ENCODE results near the gene CPVL. TPM values are rescaled to one million over a fixed set of nuclear protein-coding genes. Genes with fewer than 3 reads are reported as not detected.

The CPVL gene
- total RNA-seq, 1 donor from 2014 or later: 23.2 TPM

DNA sequence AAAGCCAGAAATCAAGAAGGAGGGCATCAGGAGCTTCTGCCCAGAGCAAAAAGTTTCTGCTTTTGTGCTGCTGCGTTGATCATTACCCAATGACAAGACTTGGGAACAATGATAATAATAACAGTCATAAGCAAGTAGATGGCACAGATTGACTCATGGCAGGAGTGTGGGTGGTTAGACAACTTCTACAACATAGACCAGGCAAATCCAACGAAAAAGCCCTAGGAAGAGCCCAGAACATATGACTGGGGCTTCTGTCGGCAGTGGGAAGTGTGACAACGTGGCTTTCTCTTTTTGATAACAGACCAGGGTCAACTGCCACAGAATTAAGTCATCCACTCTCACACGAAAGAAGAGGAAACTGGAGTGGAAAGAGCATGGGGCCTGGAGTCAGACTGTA lies 102.8 kb downstream of the CPVL start:
- DNase-seq (ENCODE audit: low read depth): no peak

DNA sequence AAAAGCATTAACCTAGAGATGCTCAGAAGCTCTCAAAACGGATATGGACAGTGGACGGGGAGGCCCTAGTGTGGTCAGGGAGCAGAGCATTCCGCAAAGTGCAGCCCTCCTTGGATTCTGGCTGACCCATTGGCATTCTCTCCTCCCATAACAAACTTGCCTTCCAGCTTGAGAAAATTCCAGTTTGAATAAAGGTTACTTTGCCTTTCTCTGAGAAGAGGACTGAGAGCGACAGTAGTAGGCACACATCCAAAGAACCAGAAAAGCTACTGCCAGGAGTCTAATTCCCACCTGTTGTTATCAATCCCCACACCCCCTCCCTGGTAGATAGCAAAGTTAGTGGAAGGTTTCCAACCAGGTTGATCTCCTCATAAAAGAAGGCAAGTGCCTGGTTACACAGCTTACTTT lies 103.5 kb downstream of the CPVL start:
- DNase-seq (ENCODE audit: low read depth): no peak

DNA sequence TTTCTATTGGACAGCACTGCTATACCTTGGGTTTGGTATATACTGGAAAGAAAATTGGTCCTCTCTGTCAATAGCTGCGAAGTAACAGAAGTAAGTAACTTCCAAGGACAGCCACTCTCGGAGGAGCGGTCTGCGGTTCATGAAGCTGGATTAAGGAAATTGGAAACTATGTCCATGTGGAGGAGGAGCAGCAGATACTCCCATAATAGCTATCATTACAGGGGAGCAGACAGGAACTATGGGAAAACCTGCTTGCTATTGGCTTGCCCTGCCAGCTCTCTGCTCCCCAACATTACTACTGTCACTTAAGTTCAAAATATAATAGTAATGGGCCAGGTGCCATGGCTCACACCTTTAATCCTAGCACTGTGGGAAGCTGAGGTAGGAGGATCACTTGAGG lies 104.3 kb downstream of the CPVL start:
- no peak for DNase-seq (ENCODE audit: low read depth)

DNA sequence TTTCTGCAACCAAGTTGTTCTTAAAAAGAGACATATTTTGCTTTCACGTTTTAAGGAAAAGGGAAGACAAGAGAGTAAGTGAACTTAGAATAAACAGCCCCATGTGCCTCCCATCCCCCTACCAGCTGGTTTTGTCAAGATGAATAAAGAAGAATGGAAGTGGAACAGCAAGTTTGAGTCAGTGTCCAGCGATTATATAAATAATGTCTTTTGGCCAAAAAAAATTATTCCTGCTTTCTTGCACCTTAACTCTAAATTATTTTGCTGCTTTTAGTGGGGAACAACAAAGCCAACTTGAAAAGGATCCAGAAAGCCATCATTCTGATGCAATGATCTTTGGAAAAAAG lies 105.8 kb downstream of the CPVL start:
- no peak for DNase-seq (ENCODE audit: low read depth)

DNA sequence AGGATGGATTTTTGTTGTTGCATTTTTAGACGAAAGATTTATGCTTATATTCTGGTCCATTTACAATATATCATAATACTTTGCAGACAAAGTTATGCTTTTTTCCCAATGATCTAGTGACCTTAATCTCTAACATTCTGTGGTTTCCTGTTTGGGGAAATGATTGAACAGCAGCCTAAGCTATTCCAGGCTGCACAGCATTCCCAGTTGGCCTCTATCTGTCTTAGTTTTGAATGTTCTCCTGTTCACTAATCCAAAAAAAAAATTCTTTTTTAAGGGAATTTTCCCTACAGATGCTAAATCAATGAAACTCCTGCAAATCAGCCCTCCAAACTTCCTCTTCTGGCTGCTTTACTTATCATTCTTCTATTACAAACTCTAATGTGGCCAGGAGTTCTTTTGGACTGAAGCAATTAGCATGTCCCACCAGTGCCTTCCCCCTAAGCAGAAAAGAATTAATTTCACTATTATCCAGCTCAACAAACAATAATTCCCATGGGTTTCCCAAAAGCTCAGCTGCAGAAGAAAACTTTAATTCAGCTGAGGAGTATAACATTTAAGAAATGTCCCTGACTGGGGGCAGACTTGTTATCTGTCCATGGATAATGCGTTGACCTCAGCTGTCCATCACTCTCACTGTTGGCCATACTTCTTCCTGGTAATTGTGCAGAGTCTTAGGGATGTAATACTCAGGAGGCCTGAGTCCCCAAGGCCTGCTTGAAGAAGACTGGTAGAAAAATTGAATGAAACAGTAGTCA lies 106.3 kb downstream of the CPVL start:
- no peak for DNase-seq (ENCODE audit: low read depth)

DNA sequence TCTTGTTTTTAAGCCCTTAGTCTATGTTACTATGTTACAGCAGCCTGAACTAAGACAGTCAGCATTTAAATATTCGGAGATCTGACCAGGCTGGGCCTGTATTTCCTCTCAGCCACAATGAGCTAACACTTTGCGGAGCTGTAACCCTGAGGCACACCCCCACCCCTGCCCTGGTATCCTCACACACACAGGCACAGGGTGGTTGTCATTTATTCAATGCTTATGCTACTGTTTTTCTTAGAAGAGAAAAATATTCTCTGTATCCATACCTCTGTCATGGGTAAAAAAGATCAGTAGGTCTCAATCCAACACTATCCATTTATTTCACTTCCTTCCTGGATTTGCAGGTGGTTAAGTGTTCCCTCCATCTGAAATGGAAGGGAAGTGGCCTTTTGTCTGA lies 107.9 kb downstream of the CPVL start:
- no peak for DNase-seq (ENCODE audit: low read depth)

DNA sequence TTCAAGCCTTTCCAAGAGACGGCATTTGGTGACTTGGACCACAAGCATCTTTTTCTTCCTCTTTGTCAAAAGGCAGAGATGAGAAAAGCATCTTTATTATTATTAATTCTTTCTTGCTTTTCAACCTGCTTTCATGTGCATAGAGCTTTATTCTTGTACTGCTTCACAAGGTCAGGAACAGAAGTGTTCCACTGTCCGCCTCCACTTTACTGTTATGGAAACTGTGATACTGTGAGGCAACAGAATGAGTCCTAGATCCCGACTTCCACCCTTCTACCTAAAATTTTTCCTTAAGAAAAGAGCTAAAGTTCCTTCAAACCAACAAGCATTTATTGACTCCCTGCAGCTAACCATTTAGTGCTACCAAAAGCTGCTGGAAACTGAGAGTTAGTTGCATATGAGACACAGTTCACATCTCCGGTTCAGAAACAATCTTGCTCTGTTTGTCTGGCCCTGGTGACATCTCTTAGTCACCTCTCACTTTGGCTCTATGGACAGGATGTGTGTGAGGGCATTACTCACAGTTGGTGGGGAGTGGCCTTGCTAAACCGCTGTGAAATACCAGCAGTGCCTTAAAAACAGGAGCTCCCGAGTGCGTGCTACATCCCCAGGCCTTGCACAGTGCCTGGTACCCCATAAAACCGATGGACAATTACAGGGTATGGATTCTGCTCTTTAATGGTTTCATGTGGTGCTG lies 111.1 kb downstream of the CPVL start:
- DNase-seq (ENCODE audit: low read depth): peak; percentile 85

DNA sequence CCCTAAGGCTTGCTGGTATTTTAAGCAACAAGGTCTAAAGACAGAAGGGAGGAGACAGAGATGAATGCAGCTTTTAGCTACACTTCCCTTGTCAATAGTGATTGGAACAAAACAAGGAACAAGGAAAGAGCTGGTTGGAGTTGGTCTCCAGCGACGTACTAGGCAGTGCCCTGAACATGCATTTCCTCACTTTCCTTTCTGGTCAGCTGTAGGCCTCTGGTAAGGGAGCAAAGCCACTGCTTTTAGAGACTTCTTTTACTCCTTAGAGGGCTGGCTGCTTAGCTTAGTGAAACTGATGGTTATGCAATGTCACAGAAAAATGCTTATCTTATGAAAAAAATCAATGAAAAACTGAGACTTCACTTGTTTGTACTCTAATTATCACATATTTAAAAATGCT lies 112.8 kb downstream of the CPVL start:
- no peak for DNase-seq (ENCODE audit: low read depth)

DNA sequence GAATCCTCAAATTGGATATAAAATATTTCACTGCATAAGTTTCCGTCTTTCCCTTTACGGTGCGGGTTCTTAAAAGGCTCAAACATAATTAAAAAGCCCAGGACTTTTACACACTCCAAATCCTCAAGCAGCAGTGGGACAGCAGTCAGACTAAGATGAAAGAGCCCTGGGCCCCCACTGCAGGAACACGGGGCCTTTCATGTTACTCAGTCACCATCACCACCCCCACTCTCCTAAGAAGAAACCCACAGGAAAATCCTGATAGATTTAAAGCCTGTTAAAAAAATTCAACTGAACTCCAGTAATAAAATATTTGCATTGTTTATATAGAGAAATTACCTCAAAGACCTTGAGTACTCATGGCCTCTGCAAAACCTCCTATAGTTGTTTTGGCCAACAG lies 114.2 kb downstream of the CPVL start:
- no peak for DNase-seq (ENCODE audit: low read depth)

DNA sequence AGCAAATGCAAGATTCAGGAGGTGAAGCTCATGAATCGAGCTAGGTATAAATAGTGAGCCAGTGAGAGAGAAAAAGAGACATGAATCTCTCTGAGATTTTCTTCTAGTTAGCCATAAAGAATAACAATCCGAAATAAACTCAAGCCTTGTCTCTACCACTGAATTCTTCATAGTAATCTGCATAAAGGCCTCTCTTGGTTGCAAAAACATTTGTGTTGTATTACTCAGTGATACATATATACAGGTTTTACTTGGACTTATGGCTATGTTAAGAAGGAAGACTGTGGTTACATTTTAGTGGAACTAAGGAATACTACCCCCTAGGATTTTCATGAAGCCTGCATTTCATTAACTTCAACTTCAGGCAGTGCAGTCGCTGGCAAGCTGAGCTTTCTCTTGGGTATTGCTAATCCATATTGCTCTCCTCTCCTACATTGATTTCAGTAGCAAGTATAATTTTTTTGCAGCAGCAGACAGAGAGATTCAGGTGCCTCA lies 115.5 kb downstream of the CPVL start:
- DNase-seq (ENCODE audit: low read depth): no peak

DNA sequence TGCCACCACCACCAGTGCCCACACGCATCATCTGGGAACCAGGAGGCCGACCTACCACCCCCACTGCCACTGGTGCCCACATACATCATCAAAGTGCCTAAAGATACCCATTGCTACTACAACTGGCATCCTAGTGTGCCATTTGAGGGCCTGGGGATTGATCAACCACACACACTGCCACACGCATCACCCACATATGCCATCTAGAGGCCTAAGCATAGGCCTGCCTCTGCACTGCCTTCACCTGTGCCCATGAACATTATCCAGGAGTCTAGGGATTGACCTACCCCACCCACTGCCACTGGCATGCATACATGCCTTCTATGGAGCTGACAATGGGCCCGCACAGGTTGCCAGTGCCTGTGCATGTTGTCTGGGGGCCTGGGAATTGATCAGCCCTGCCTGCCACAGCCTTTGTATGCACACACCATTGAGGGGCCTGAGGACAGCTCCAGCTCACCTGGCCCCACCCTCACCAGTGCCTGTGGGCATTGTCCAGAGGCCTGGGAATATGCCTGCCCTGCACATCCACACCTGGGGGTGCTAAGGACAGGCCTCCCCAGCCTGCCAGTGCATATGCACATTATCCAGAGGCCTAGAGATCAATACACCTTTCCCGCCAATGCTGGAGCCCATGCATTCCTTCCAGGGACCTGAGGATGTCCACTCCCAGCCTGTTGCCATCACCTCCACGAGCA lies 123.9 kb downstream of the CPVL start:
- no peak for DNase-seq (ENCODE audit: low read depth)

DNA sequence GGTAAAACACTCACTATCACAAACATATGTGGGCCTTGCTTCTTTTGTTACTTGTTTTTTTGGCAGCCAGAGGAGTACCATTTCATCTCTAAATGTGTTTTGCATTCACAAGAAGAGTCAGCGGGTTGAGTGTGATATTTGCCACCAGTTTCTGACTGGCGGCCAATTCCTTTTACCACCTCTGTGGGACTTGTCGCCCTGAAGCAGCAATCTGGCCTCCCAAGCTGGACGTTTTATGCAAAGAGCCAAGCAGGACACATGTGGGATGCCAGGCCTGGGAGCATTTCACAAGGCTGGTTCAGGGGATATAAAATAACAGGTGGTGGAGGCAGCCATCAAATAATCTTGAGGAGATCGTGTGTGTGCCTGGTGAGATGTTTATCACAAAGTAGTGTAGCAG lies 126.4 kb downstream of the CPVL start:
- no peak for DNase-seq (ENCODE audit: low read depth)

DNA sequence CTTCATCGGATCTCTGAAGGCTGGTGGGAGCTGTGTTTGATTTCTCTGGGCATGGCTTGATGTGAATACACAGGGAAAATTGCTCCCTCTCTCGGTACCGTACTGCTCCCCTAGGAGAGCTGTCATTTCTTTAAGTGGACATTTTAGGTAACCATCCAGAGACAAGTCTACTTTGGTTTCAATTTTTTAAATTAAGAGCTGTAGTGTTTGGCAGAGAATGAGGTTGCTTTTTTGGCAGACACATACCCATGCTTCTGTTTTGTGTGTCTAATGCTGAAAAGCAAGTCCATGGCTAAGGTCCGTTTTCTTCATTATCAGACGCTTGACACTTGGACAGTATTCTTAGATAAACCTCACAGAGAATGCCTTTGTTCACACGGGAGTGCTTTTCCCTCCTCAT lies 127.0 kb downstream of the CPVL start:
- no peak for DNase-seq (ENCODE audit: low read depth)

DNA sequence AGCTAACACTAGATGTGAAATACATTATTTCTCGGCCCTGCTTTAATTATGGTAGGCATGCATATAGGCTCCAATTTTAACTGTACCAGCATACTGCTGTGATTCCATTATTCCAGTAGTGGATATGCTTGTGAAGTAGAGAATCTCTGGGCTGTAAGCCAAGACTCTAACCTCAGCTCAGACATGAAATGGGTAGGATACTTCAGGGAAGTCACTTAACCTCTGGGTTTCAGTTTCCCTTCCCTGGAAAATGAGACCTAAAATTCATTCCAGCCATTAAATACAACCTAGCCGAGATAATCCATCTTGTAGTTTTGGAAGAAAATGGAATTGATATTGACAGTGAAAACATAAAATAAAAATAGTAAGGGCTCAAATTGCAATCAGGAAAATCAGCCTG lies 128.6 kb downstream of the CPVL start:
- peak; percentile 56 for DNase-seq (ENCODE audit: low read depth)

DNA sequence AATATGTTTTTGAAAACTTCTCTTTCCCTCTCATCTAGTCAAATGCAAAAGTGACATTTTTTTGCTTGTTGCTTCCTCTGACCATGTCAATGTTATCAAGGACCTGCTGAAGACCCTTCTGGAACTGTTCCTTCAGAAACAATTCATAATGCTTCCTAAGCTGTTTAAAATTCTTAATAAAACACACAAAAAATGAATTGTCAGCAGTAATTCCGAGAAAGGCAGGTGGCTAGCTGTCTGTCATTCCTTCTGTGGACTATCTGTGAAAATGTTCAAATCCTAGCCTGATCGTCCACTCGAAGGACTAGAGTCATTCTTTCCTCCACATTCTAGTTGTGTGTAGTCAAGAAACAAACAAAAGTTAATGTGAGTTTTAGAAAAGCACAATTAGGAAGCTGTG lies 131.6 kb downstream of the CPVL start:
- DNase-seq (ENCODE audit: low read depth): no peak

DNA sequence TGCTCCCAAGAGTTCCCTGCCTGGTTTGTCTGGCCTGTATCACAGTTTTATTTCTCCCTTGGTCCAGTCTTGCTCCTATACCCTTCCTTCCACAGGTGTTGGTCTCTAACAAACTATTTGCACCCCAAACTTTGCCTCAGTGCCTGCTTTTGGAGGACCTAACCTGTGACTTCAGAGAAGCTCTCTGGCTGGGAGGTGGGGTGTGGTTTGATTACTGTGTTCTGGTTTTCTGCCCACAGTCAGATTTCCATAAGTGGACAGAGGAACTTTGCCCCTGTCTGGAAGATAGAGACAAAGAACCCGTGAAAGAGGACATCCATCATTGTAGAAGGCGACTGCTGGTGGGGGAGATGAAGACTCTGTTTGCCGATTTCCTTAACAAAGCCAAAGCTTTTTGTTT lies 132.4 kb downstream of the CPVL start:
- no peak for DNase-seq (ENCODE audit: low read depth)

DNA sequence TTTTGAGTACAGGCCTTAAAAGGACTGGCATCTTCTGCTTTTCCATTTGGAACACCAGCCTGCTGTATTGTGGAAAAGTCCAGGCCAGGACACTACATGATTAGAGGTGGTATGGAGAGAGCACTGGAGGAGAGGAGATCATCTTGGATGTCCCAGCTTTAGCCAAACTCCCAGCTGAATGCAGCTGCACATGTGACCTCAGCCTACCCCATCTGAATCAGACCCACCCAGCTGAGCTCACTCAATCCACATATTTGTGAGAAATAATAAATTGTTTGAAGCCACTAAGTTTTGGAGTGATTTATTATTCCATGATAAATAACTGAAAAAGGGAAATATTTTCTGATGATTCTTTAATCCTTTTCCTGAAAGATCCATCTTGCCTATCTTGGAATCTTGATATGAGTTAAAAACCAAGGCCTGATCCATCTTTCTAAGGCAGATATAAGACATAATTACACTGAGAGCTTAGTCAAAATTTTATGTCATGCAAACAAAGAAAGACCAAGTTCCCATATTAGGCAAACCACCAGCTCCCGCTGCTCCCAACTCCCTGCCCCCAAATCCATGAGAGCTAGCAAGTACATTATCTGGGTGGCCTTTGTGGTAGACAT lies 133.1 kb downstream of the CPVL start:
- DNase-seq (ENCODE audit: low read depth): no peak

DNA sequence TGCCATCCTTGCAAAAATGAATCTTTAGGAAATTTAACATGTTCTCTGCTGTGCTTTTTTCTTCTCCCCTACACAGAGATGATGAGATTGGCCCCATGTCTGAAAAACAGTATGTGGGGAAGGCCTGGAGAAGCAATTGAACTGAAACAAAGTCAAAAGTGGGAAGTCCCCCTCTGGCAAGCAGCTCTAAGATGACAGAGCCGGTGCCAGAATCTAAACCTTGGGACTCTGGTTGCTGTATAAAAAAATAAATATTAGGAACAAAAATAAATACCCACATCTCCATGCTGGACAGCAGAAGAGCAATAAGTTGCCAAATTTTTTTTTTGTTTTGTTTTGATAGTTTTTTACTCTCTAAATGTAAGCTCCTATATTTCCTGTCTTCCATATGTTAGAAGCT lies 136.4 kb downstream of the CPVL start:
- no peak for DNase-seq (ENCODE audit: low read depth)

DNA sequence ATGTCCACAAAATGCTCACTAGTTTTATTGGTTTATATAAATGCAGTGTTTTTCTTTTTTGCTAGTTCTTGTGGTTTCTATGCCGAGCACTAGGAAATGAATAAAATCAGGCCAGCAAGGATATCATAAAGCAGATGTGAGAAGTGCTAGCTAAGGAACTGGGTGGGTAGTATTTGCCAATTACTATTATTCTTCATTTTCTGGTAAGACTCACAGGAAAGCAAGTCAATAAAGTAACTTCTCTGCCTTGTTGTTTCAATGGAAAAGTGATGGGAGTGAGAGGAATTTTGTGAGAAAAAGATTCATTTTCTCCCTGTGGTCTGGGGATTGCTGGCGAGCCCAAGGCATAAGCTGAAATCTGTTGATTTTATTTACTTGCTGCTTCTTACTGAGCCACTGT lies 137.7 kb downstream of the CPVL start:
- no peak for DNase-seq (ENCODE audit: low read depth)

DNA sequence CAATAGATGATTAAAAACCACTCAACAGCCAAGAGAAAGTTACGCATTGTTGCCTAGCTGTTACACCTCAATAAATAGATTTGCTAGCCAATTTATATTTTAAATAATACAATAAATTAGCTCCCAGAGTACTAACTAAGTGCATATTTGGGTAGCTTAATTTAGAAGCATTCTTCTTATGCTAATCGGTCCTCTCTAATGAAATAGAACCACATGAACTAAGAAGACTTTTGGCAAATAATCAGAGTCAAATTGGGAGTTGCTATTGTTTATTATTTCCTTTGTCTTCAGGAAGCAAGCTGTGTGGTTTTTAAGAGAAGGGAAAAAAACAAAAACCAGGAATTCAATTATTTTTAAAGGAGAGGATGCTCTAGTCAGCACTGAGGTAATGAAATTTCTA lies 139.2 kb downstream of the CPVL start:
- DNase-seq (ENCODE audit: low read depth): no peak

DNA sequence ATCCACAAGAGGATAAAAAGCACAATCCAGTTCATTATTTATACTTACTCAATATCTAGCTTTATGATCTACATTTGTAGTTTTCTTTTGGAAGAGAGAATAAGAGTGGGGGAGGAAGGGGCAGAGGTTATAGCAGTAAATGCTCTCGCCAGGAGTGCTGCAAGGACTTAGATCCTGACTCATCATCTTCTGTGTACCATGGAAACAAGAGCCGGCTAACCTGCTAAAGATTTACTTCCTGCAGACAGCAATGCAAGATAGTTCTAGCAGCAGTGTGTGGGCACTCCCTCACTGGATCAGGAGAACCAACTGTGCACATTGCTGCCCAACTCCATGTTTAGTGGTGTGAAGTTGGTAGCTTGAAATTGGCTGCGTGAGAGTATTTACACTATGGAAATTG lies 140.5 kb downstream of the CPVL start:
- peak; percentile 71 for DNase-seq (ENCODE audit: low read depth)

DNA sequence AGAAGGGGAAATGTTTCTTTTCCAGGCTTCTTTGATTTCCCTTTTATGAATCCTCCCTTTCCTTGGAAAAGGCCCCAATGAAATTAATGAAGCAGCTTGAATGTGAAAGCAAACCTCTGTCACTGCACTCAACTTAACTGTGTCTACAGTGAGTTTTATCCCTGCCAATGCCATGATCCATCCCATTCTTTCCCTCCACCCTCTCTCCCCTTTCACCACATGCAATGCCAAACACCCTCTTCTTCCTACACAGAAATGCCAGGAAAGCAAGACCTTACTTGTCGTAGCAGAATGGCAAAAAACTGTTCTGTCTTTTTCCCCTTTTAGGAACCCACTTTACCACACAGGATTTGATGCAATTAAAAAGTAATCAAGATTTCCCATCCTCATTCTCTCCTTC lies 140.9 kb downstream of the CPVL start:
- DNase-seq (ENCODE audit: low read depth): no peak

DNA sequence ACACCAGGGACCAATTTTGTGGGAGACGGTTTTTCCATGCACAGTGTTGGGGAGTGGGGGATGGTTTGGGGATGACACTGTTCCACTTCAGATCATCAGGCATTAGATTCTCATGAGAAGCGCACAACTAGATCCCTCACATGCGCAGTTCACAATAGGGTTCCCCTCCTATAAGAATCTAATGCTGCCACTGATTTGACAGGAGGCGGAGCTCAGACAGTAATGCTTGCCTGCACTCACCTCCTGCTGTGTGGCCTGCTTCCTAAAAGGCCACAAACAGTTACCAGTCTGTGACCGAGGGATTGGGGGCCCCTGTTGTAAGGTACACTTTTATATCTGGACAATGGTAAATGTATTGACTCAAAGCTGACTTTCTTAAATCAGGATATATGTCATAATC lies 142.6 kb downstream of the CPVL start:
- DNase-seq (ENCODE audit: low read depth): no peak
